Vagina (tissue), 2 donors: ENCODE data around the gene TMEM163.

Experiments used
- CTCF ChIP-seq, 3 experiments: fragments of 450-650 bp in 2 of 3; fragments of 200-600 bp in 1 of 3; sonication (generic) in 1 of 3; IDR thresholded peaks; one replicate each; pipeline ENCODE4 v1.5.1; 2017 to 2019; ENCODE audit warnings: antibody characterized with exemption in 3 of 3, mild to moderate bottlenecking in 2 of 3, moderate library complexity in 2 of 3
- POLR2A ChIP-seq, 2 donors: fragments of 450-650 bp; IDR thresholded peaks; one replicate each; pipeline ENCODE4 v1.6.1; 2017; ENCODE audit warnings: antibody characterized with exemption in 2 of 2, mild to moderate bottlenecking in 2 of 2, moderate library complexity in 2 of 2

DNA sequence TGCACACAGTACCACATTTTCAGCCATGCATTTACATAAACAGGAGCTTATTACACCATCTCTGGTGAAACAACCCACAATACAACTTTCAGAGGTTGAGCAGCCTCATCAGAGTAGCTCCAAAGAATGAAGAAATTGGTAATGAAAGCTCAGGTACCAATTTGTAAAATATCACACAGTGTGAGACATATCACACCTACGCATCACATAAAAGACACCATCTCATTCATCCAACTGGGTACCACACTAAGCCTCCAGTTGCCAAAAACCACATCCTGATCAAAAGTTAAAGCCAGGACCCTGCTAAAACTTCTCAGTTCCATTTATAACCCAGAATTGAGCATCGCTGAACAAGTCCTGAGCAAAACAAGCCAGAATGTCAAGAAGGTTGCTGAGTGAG lies 4.6 kb downstream of the TMEM163 start:
- no peak for TF ChIP-seq CTCF (IDR thresholded peaks at IDR 0.05)
- no peak for TF ChIP-seq POLR2A (IDR thresholded peaks at IDR 0.05)
